Esophagus squamous epithelium (tissue), 4 donors: Measurements from ENCODE around the gene RAPGEF3.

Experiments
- CTCF ChIP-seq, 6 experiments: fragments of 450-650 bp in 4 of 6; fragments of 200-600 bp in 2 of 6; sonication (generic) in 2 of 6; IDR thresholded peaks; one replicate each; pipeline ENCODE4 v1.5.1; 2016 to 2019; ENCODE audit warnings: antibody characterized with exemption in 6 of 6, mild to moderate bottlenecking in 4 of 6, moderate library complexity in 4 of 6
- POLR2A ChIP-seq, 4 donors: fragments of 450-650 bp; IDR thresholded peaks; one replicate each; pipeline ENCODE4 v1.6.1; 2017; ENCODE audit warnings: antibody characterized with exemption in 4 of 4, mild to moderate bottlenecking in 4 of 4, moderate library complexity in 3 of 4

- TF ChIP-seq CTCF (IDR thresholded peaks at IDR 0.05) (no peak), POLR2A (IDR thresholded peaks at IDR 0.05) (no peak)
These were observed 34.5 kb upstream of the RAPGEF3 start for GRCh38 chr12:47793015-47793681.
